ENCODE data around the gene ERMARD. TPM values are rescaled to one million over a fixed set of nuclear protein-coding genes. Genes with fewer than 3 reads are reported as not detected.

The ERMARD gene
- total RNA-seq, 1 experiment from 2014 or later, result 13.6 TPM

- Histone ChIP-seq H3K18ac (ENCODE audit: insufficient read length, low read depth, low read length) (no peak overlapping the region), H3K14ac (ENCODE audit: insufficient read depth, low read length) (no peak overlapping the region), H2AK5ac (ENCODE audit: insufficient read length, low read length) (no peak overlapping the region), H3K23ac (ENCODE audit: insufficient read length, low read depth, low read length) (no peak overlapping the region), H3K79me1 (ENCODE audit: insufficient read depth, low read depth, low read length, poor library complexity, severe bottlenecking) (peaks cover 7% of the 10 kb centered on the region), H3K23me2 (ENCODE audit: insufficient read length, low read depth, low read length, poor library complexity, severe bottlenecking) (peaks cover 10% of the 10 kb centered on the region), H4K91ac (ENCODE audit: insufficient read length, low read depth, low read length) (no peak overlapping the region), H4K8ac (replicated peaks; ENCODE audit: insufficient read length, low read depth, low read length) (no peak overlapping the region), H2BK5ac (ENCODE audit: insufficient read length, low read length) (no peak overlapping the region), H3K9me3 (ENCODE audit: control insufficient read depth, low read depth, low read length) (no peaks in the 10 kb centered on the region), H3K27ac (ENCODE audit: insufficient read length, low read depth, low read length) (no peak overlapping the region), H4K20me1 (ENCODE audit: control insufficient read depth, insufficient read depth, insufficient read length) (no peaks in the 10 kb centered on the region), H2BK12ac (ENCODE audit: insufficient read length, low read depth, low read length) (no peak overlapping the region), H2BK20ac (ENCODE audit: low read depth, low read length, poor library complexity, severe bottlenecking) (no peak overlapping the region), H3K4me2 (ENCODE audit: insufficient read depth, insufficient read length, low read length) (no peak overlapping the region), H3K79me2 (ENCODE audit: insufficient read depth, low read length) (peaks cover 4% of the 10 kb centered on the region; the same call in 1 of the 2 replicates), H3K9ac (ENCODE audit: extremely low read depth, insufficient read length, low read length) (no peak overlapping the region), H3K4me1 (ENCODE audit: insufficient read depth, low read length) (no peaks in the 10 kb centered on the region), H2BK120ac (ENCODE audit: low read depth, low read length, poor library complexity, severe bottlenecking) (no peak overlapping the region), H2BK15ac (ENCODE audit: low read depth, low read length) (no peak overlapping the region), H4K5ac (ENCODE audit: insufficient read length, low read depth, low read length) (no peak overlapping the region), H3K4ac (ENCODE audit: low read depth, low read length) (no peak overlapping the region), H2AFZ (ENCODE audit: low read length) (no peak overlapping the region), H3K56ac (ENCODE audit: insufficient read length, low read depth, low read length) (no peak overlapping the region), H3K27me3 (ENCODE audit: insufficient read depth, low read length) (no peaks in the 10 kb centered on the region), H3T11ph (ENCODE audit: low read length) (no peak overlapping the region)
- Mint-ChIP-seq H3K27me3 (ENCODE audit: low read depth) (peaks cover 2% of the 10 kb centered on the region; the same call in 1 of the 2 replicates), H3K4me1 (peaks cover 11 to 14% of the 10 kb centered on the region in 2 experiments), H3K36me3 (ENCODE audit: insufficient read depth in 1 of 3, low read depth in 3 of 3) (peaks cover 6 to 48% (median 42%) of the 10 kb centered on the region in 3 experiments; a peak in 6 of 7 replicates), H3K9me3 (no peaks in the 10 kb centered on the region), H3K4me3 (no peak overlapping the region), H3K27ac (no peak overlapping the region)
- WGBS (ENCODE audit: extremely low coverage, insufficient read length, low lambda C conversion rate), result no CpG with 5 or more reads among the region's 4 CpGs
- TF ChIP-seq, protein P1, sequence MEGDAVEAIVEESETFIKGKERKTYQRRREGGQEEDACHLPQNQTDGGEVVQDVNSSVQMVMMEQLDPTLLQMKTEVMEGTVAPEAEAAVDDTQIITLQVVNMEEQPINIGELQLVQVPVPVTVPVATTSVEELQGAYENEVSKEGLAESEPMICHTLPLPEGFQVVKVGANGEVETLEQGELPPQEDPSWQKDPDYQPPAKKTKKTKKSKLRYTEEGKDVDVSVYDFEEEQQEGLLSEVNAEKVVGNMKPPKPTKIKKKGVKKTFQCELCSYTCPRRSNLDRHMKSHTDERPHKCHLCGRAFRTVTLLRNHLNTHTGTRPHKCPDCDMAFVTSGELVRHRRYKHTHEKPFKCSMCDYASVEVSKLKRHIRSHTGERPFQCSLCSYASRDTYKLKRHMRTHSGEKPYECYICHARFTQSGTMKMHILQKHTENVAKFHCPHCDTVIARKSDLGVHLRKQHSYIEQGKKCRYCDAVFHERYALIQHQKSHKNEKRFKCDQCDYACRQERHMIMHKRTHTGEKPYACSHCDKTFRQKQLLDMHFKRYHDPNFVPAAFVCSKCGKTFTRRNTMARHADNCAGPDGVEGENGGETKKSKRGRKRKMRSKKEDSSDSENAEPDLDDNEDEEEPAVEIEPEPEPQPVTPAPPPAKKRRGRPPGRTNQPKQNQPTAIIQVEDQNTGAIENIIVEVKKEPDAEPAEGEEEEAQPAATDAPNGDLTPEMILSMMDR (conservative IDR thresholded peaks at IDR 0.05), result no peak
- no peak for DNase-seq
Observed at GRCh38 chr6:169719117-169719516, 32.3 kb upstream of the ERMARD start.
